Lower leg skin (tissue), 3 donors: ENCODE measurements around the gene METTL25.

Experiments used
- POLR2A ChIP-seq, 2 donors: fragments of 450-650 bp; IDR thresholded peaks; one replicate each; pipeline ENCODE4 v1.6.1; 2016 to 2017; ENCODE audit warnings: antibody characterized with exemption in 2 of 2, mild to moderate bottlenecking in 1 of 2, moderate library complexity in 1 of 2
- TF ChIP-seq, protein P1 (sequence below), 3 donors: fragments of 450-650 bp; IDR thresholded peaks; one replicate each; pipeline ENCODE4 v1.5.1; 2016; ENCODE audit warnings: antibody characterized with exemption in 3 of 3, mild to moderate bottlenecking in 3 of 3, moderate library complexity in 2 of 3

DNA sequence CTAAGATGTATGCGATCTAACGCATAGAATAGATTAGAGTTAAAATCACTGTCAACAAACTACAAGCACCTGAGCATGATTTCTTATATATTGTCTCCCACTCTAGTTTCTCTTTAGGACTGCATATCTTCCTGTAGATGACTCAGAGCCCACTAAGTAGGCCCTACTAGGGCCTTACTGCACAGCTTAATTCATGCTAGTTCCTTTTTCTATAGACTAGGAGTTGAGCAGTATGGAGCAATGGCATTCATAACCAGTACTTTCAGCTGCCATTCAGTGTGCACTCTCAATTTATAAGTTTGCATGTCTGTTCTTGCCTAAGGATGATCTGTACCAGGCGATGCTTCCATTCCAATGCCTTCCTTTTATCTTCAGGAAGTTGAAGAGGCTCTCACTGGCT is 103.5 kb downstream of the METTL25 start:
- TF ChIP-seq, protein P1, sequence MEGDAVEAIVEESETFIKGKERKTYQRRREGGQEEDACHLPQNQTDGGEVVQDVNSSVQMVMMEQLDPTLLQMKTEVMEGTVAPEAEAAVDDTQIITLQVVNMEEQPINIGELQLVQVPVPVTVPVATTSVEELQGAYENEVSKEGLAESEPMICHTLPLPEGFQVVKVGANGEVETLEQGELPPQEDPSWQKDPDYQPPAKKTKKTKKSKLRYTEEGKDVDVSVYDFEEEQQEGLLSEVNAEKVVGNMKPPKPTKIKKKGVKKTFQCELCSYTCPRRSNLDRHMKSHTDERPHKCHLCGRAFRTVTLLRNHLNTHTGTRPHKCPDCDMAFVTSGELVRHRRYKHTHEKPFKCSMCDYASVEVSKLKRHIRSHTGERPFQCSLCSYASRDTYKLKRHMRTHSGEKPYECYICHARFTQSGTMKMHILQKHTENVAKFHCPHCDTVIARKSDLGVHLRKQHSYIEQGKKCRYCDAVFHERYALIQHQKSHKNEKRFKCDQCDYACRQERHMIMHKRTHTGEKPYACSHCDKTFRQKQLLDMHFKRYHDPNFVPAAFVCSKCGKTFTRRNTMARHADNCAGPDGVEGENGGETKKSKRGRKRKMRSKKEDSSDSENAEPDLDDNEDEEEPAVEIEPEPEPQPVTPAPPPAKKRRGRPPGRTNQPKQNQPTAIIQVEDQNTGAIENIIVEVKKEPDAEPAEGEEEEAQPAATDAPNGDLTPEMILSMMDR (IDR thresholded peaks at IDR 0.05) = no peak
- no peak for TF ChIP-seq POLR2A (IDR thresholded peaks at IDR 0.05)
